ENCODE results near the gene FAM162B.

FAM162B gene

DNA sequence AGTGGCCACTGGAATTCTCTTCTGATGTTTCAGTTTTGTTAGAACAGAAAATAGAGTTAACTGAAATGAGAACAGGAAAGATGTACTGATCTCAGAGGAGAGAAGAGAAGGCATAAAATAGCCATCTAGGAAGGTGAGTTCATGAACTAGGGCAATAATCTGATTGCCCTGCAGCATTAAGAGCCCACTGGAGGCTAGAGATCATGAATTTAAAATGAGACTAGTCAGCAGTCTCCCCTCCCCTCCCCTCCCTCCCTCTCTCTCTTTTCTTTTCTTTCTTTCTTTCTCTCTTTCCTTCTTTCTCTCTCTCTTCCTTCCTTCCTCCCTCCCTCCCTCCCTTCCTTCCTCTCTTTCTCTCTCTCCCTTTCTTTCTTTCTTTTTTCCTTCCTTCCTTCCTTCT lies 34.4 kb upstream of the FAM162B start:
- no peak for TF ChIP-seq EZH2 (IDR thresholded peaks at IDR 0.05; ENCODE audit: borderline replicate concordance, low read depth, low read length, severe bottlenecking)
- TF ChIP-seq, protein P1, sequence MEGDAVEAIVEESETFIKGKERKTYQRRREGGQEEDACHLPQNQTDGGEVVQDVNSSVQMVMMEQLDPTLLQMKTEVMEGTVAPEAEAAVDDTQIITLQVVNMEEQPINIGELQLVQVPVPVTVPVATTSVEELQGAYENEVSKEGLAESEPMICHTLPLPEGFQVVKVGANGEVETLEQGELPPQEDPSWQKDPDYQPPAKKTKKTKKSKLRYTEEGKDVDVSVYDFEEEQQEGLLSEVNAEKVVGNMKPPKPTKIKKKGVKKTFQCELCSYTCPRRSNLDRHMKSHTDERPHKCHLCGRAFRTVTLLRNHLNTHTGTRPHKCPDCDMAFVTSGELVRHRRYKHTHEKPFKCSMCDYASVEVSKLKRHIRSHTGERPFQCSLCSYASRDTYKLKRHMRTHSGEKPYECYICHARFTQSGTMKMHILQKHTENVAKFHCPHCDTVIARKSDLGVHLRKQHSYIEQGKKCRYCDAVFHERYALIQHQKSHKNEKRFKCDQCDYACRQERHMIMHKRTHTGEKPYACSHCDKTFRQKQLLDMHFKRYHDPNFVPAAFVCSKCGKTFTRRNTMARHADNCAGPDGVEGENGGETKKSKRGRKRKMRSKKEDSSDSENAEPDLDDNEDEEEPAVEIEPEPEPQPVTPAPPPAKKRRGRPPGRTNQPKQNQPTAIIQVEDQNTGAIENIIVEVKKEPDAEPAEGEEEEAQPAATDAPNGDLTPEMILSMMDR (IDR thresholded peaks at IDR 0.05; ENCODE audit: borderline replicate concordance, extremely low read depth, low read length, poor library complexity, severe bottlenecking): no peak
- no peak overlapping the region for H3K9ac ChIP-seq (ENCODE audit: low read depth, low read length)

DNA sequence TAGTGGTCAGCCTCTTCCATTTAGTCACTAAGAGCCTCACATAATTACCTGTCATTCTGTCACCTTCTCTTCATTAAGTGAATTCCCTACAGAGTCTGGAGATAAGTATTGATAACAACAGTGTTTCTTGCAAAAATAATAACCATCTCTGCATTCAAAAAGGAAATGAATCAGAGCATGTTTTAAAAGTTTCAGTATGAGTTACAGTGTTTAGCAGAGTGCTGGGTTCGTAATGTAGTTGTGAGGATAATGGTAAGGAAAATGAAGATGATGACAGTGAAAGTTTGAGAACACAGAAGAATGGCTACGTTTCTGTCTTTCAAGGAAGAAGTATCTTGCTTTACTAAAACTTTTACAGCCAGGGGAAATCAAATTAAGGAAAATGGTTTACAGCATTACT lies 32.1 kb upstream of the FAM162B start:
- DNase-seq (no peak), ATAC-seq (ENCODE audit: insufficient read depth, low read depth) (no peak)
- TF ChIP-seq, protein P1 (IDR thresholded peaks at IDR 0.05; ENCODE audit: borderline replicate concordance, extremely low read depth, low read length, poor library complexity, severe bottlenecking): no peak
- TF ChIP-seq EZH2 (IDR thresholded peaks at IDR 0.05; ENCODE audit: borderline replicate concordance, low read depth, low read length, severe bottlenecking): no peak
- no peak overlapping the region for H3K4me3 ChIP-seq (ENCODE audit: low read depth in 1 of 2, low read length in 2 of 2)
- H3K36me3 ChIP-seq (ENCODE audit: insufficient read depth, low read length): no peaks in the 10 kb centered on the region
- H3K9me3 ChIP-seq (ENCODE audit: insufficient read depth, low read length, severe bottlenecking): no peaks in the 10 kb centered on the region
- H4K20me1 ChIP-seq (ENCODE audit: insufficient read depth, low read length): no peaks in the 10 kb centered on the region
- H3K79me2 ChIP-seq (ENCODE audit: insufficient read depth, low read length): no peaks in the 10 kb centered on the region
- H3K4me2 ChIP-seq (ENCODE audit: insufficient read depth, low read length): no peak overlapping the region
- no peak overlapping the region for H3K9ac ChIP-seq (ENCODE audit: low read depth, low read length)
- no peaks in the 10 kb centered on the region for H3K4me1 ChIP-seq (ENCODE audit: insufficient read depth, low read length)
- H2AFZ ChIP-seq (ENCODE audit: low read depth, low read length): no peak overlapping the region
- H3K27ac ChIP-seq (ENCODE audit: low read length): no peak overlapping the region
- H3K27me3 ChIP-seq (ENCODE audit: insufficient read depth, low read length, poor library complexity): peaks cover 6% of the 10 kb centered on the region

More for the DNA sequence above, 34.4 kb upstream of the FAM162B start:
- Histone ChIP-seq H3K4me1 (ENCODE audit: insufficient read depth, low read length) (no peaks in the 10 kb centered on the region), H3K4me2 (ENCODE audit: insufficient read depth, low read length) (no peak overlapping the region), H2AFZ (ENCODE audit: low read depth, low read length) (no peak overlapping the region), H3K79me2 (ENCODE audit: insufficient read depth, low read length) (no peaks in the 10 kb centered on the region), H3K27ac (ENCODE audit: low read length) (no peak overlapping the region), H3K36me3 (ENCODE audit: insufficient read depth, low read length) (no peaks in the 10 kb centered on the region), H3K27me3 (ENCODE audit: insufficient read depth, low read length, poor library complexity) (peaks cover 4% of the 10 kb centered on the region), H3K9me3 (ENCODE audit: insufficient read depth, low read length, severe bottlenecking) (no peaks in the 10 kb centered on the region), H3K4me3 (ENCODE audit: low read depth in 1 of 2, low read length in 2 of 2) (no peak overlapping the region), H4K20me1 (ENCODE audit: insufficient read depth, low read length) (no peaks in the 10 kb centered on the region)
- no peak for ATAC-seq (ENCODE audit: insufficient read depth, low read depth)
- no peak for DNase-seq

DNA sequence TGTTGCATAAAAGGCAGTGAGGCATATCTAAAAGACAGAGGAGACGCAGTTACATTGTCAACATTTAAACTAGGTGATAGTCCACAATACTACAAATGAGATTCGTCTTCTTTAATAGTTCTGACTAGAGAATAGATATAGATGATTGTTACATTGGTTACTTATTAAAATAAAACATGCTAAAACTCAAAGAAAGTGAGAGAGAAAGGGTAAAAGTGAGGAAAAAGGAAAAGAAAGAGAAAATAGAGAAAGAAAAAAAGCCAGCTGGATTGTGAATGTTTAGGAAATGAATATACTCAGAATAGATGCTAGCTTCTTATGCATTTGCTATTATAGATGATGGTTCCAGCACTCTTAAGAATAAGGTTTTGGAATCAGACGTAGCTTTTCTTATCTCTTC lies 27.7 kb upstream of the FAM162B start:
- Histone ChIP-seq H3K4me1 (ENCODE audit: insufficient read depth, low read length) (no peaks in the 10 kb centered on the region), H3K36me3 (ENCODE audit: insufficient read depth, low read length) (no peaks in the 10 kb centered on the region), H3K79me2 (ENCODE audit: insufficient read depth, low read length) (no peaks in the 10 kb centered on the region), H2AFZ (ENCODE audit: low read depth, low read length) (no peak overlapping the region), H3K4me3 (ENCODE audit: low read depth in 1 of 2, low read length in 2 of 2) (no peak overlapping the region), H3K9me3 (ENCODE audit: insufficient read depth, low read length, severe bottlenecking) (no peaks in the 10 kb centered on the region), H3K4me2 (ENCODE audit: insufficient read depth, low read length) (no peak overlapping the region), H3K27me3 (ENCODE audit: insufficient read depth, low read length, poor library complexity) (peaks cover 2% of the 10 kb centered on the region), H3K9ac (ENCODE audit: low read depth, low read length) (no peak overlapping the region), H4K20me1 (ENCODE audit: insufficient read depth, low read length) (no peaks in the 10 kb centered on the region), H3K27ac (ENCODE audit: low read length) (no peak overlapping the region)
- no peak for DNase-seq
- TF ChIP-seq, protein P1 (IDR thresholded peaks at IDR 0.05; ENCODE audit: borderline replicate concordance, extremely low read depth, low read length, poor library complexity, severe bottlenecking): no peak
- TF ChIP-seq EZH2 (IDR thresholded peaks at IDR 0.05; ENCODE audit: borderline replicate concordance, low read depth, low read length, severe bottlenecking): no peak
- ATAC-seq (ENCODE audit: insufficient read depth, low read depth): no peak

DNA sequence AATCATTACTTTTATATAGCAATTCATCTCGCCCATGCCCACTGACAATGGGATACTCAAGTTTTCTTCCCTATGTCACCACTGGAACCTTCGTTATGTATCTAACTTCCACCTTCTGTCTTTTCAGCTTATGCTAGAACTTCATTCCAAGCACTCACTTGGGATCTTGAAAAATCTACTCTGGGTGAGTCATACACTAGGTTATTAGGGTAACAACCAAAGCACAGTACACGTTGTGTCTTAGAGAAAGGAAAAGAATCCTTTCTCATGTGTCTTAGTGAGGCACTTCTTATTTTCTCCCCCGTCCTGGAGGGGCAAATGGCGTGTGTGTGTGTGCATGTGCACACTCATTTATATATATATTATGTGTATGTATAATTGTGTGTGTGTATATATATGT lies 18.3 kb upstream of the FAM162B start:
- no peaks in the 10 kb centered on the region for H3K9me3 ChIP-seq (ENCODE audit: insufficient read depth, low read length, severe bottlenecking)
- no peak for ATAC-seq (ENCODE audit: insufficient read depth, low read depth)
- no peaks in the 10 kb centered on the region for H4K20me1 ChIP-seq (ENCODE audit: insufficient read depth, low read length)
- no peak overlapping the region for H3K4me2 ChIP-seq (ENCODE audit: insufficient read depth, low read length)
- TF ChIP-seq EZH2 (IDR thresholded peaks at IDR 0.05; ENCODE audit: borderline replicate concordance, low read depth, low read length, severe bottlenecking): no peak
- TF ChIP-seq, protein P1 (IDR thresholded peaks at IDR 0.05; ENCODE audit: borderline replicate concordance, extremely low read depth, low read length, poor library complexity, severe bottlenecking): no peak
- no peak overlapping the region for H3K9ac ChIP-seq (ENCODE audit: low read depth, low read length)
- H3K27ac ChIP-seq (ENCODE audit: low read length): no peak overlapping the region
- DNase-seq: no peak
- H3K4me3 ChIP-seq (ENCODE audit: low read depth in 1 of 2, low read length in 2 of 2): no peak overlapping the region
- H3K27me3 ChIP-seq (ENCODE audit: insufficient read depth, low read length, poor library complexity): no peaks in the 10 kb centered on the region
- H3K4me1 ChIP-seq (ENCODE audit: insufficient read depth, low read length): no peaks in the 10 kb centered on the region
- H2AFZ ChIP-seq (ENCODE audit: low read depth, low read length): no peak overlapping the region
- H3K79me2 ChIP-seq (ENCODE audit: insufficient read depth, low read length): no peaks in the 10 kb centered on the region
- no peaks in the 10 kb centered on the region for H3K36me3 ChIP-seq (ENCODE audit: insufficient read depth, low read length)
